ENCODE results near the gene MBNL2.

Gene MBNL2

DNA sequence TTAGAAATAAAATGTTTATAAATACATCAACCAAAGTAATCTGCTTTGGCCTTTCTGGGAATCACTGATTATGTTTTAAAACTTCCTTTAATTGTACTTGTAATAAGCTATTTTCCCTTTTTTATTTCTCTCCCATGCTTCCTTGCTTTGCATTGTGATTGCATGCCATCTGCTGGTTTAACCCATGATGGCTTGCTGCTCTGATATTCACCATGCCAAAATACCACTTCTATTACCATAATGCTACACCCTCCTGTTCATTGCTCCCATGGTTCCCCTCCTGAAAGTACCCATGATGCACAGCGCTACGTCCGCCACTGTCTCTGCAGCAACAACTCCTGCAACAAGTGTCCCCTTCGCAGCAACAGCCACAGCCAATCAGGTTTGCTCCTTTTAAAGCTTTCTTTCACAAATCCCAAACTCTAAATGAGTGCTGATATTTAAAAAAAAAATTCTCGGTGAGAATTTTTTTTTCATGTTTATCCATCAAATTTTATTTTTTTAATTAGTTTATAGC is 144.1 kb downstream of the MBNL2 start:
- TF ChIP-seq ZFX (IDR thresholded peaks at IDR 0.05) (no peak), CTCF (conservative IDR thresholded peaks at IDR 0.05) (peak; percentile 25)
- H3K27ac ChIP-seq: no peak overlapping the region

DNA sequence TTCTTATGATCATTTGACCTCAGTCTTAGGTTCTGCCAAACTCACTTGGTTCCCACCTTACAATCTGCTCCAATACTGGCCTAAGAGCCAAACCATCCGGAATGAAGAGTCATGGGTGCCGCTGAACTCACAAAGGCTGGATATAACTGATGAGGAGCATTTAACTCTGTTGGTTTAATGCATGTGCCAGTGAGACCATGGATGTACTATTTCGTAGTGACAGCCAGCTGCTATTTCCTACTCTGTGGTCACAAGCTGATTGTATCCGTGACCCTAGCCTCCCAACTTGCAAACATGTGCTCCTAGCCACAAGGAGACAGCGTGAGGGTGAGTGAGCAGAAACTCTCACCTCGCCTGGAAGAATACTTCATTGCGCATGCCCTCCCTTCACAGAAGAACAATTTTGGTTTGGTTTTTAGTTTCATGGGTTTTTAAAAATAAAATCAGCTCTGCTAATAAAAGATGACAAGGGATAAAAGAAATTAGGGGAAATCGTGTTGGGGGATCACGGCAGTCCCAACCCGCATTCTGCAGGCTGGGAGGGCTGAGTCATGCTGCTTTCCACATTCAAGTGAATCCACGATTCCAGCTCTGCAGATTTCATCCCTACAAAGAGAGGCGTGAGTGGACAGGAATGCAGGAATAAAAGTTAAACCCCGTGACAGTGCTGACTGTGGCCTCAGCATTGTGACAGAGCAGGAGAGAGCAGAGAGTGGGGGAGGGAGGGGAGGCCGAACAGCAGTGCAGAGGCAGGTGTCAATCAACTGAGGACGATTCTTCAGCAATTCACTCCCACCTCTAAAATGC is 145.1 kb downstream of the MBNL2 start:
- TF ChIP-seq ZFX (IDR thresholded peaks at IDR 0.05) (no peak), CTCF (conservative IDR thresholded peaks at IDR 0.05) (no peak)
- no peak overlapping the region for H3K27ac ChIP-seq

DNA sequence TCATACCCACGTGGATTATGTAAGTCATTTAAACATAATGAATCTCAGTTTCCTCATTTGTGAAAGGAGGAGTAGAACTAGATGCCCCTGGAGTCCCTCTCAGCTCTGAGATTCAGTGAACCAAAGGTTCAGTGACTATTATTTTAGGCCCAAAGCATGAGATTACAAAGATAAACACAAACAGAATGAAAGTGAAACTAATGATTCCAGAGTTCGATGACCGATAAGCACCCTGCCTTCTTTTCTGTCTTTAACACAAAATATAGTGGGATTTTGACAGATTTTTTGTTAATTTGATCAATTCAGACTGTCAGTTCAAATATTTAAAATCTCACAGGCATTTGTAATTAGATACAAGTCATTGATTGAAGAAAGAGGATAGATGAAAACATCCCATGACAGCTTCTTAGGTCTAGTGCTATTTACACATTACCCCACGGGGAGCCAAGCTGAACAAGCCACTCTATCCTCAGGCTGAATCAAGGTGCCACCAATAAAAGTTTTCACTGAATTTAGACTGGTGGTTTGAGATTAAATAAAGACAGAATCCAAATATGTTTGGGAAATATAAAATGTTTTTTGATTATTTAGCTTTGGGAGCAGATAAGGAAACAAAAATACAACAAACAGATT is 147.2 kb downstream of the MBNL2 start:
- H3K27ac ChIP-seq: no peak overlapping the region
- TF ChIP-seq CTCF (conservative IDR thresholded peaks at IDR 0.05): no peak
- TF ChIP-seq ZFX (IDR thresholded peaks at IDR 0.05): no peak

- TF ChIP-seq ZFX (IDR thresholded peaks at IDR 0.05) (no peak), CTCF (conservative IDR thresholded peaks at IDR 0.05) (no peak)
- H3K27ac ChIP-seq: no peak overlapping the region
These were observed 149.5 kb downstream of the MBNL2 start for GRCh38 chr13:97371486-97372109.

- H3K27ac ChIP-seq: no peak overlapping the region
- no peak for TF ChIP-seq ZFX (IDR thresholded peaks at IDR 0.05)
These were observed 150.8 kb downstream of the MBNL2 start for GRCh38 chr13:97372936-97373335.

GRCh38 chr13:97373787-97374186 is 151.7 kb downstream of the MBNL2 start:
- no peak for TF ChIP-seq ZFX (IDR thresholded peaks at IDR 0.05)
- H3K27ac ChIP-seq: no peak overlapping the region

DNA sequence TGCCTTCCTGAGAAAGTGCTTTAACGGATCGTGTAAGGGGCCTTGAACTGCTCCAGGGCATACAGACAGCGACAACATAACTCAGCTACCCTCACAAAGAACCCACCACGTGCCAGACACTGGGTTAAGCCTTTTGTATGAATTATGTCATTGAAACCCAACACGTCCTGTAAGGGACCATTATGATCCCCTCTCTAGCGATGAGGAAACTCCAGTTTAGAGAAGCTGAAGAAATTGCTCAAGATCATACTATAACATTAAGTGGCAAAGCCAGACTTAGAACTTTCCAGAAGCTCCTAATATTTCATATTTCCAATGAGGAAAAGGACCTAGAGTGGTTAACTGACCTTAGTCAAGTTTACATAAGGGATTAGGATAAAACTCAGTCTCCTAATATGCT is 154.8 kb downstream of the MBNL2 start:
- no peak for TF ChIP-seq CTCF (conservative IDR thresholded peaks at IDR 0.05)
- TF ChIP-seq ZFX (IDR thresholded peaks at IDR 0.05): no peak
- H3K27ac ChIP-seq: no peak overlapping the region

- no peak overlapping the region for H3K27ac ChIP-seq
- TF ChIP-seq CTCF (conservative IDR thresholded peaks at IDR 0.05): no peak
- no peak for TF ChIP-seq ZFX (IDR thresholded peaks at IDR 0.05)
These were observed 157.3 kb downstream of the MBNL2 start for GRCh38 chr13:97379386-97379785.
